Measurements from ENCODE around the gene SPEM3.
A peak's percentile ranks its signal among the peaks of the same experiment; 100 is the strongest.

SPEM3 gene

GRCh38 chr17:7445619-7445968 is 16.9 kb downstream of the SPEM3 start:
- H2AFZ ChIP-seq (ENCODE audit: low read depth, low read length, severe bottlenecking), result no peak overlapping the region

GRCh38 chr17:7448461-7448860 is 19.8 kb downstream of the SPEM3 start:
- H3K79me2 ChIP-seq (ENCODE audit: insufficient read depth, low read length), result no peaks in the 10 kb centered on the region
- no peak overlapping the region for H2AFZ ChIP-seq (ENCODE audit: low read depth, low read length, severe bottlenecking)
- no peak overlapping the region for H3K4me3 ChIP-seq (ENCODE audit: insufficient read depth, low read length, poor library complexity, severe bottlenecking)
- H3K27ac ChIP-seq (ENCODE audit: low read depth, low read length), result no peak overlapping the region
- H3K9me3 ChIP-seq (ENCODE audit: insufficient read depth, low read length), result no peaks in the 10 kb centered on the region
- no peaks in the 10 kb centered on the region for H4K20me1 ChIP-seq (ENCODE audit: low read depth, low read length)
- no peak for TF ChIP-seq CTCF (IDR thresholded peaks at IDR 0.05; ENCODE audit: insufficient read depth, low read length, poor library complexity, severe bottlenecking)
- TF ChIP-seq EZH2phosphoT487 (conservative IDR thresholded peaks at IDR 0.05; ENCODE audit: low read length), result no peak
- no peaks in the 10 kb centered on the region for H3K9me2 ChIP-seq (replicated peaks; ENCODE audit: insufficient read depth, low read length)
- no peaks in the 10 kb centered on the region for H3K36me3 ChIP-seq (ENCODE audit: low read length)
- no peak overlapping the region for H3K9ac ChIP-seq (ENCODE audit: low read length)
- H3K4me2 ChIP-seq (ENCODE audit: low read depth, low read length, poor library complexity, severe bottlenecking), result no peak overlapping the region
- no peaks in the 10 kb centered on the region for H3F3A ChIP-seq (ENCODE audit: insufficient read depth)
- no peaks in the 10 kb centered on the region for H3K27me3 ChIP-seq (ENCODE audit: low read length)

More at GRCh38 chr17:7445619-7445968, 16.9 kb downstream of the SPEM3 start:
- no peaks in the 10 kb centered on the region for H3F3A ChIP-seq (ENCODE audit: insufficient read depth)
- TF ChIP-seq CTCF (IDR thresholded peaks at IDR 0.05; ENCODE audit: insufficient read depth, low read length, poor library complexity, severe bottlenecking), result no peak
- TF ChIP-seq EZH2phosphoT487 (conservative IDR thresholded peaks at IDR 0.05; ENCODE audit: low read length), result no peak
- H3K27me3 ChIP-seq (ENCODE audit: low read length), result no peaks in the 10 kb centered on the region
- H3K4me3 ChIP-seq (ENCODE audit: insufficient read depth, low read length, poor library complexity, severe bottlenecking), result peak overlapping the region; percentile 22
- H3K9me3 ChIP-seq (ENCODE audit: insufficient read depth, low read length), result no peaks in the 10 kb centered on the region
- H3K27ac ChIP-seq (ENCODE audit: low read depth, low read length), result no peak overlapping the region
- no peaks in the 10 kb centered on the region for H3K79me2 ChIP-seq (ENCODE audit: insufficient read depth, low read length)
- H3K4me2 ChIP-seq (ENCODE audit: low read depth, low read length, poor library complexity, severe bottlenecking), result peak overlapping the region; percentile 38
- H3K9me2 ChIP-seq (replicated peaks; ENCODE audit: insufficient read depth, low read length), result no peaks in the 10 kb centered on the region
- no peaks in the 10 kb centered on the region for H4K20me1 ChIP-seq (ENCODE audit: low read depth, low read length)
- H3K36me3 ChIP-seq (ENCODE audit: low read length), result no peaks in the 10 kb centered on the region
- peak overlapping the region; percentile 16; the same call in 1 of the 2 replicates for H3K9ac ChIP-seq (ENCODE audit: low read length)

- no peaks in the 10 kb centered on the region for H3K9me2 ChIP-seq (replicated peaks; ENCODE audit: insufficient read depth, low read length)
- H3K9me3 ChIP-seq (ENCODE audit: insufficient read depth, low read length), result no peaks in the 10 kb centered on the region
- H2AFZ ChIP-seq (ENCODE audit: low read depth, low read length, severe bottlenecking), result no peak overlapping the region
- H3K36me3 ChIP-seq (ENCODE audit: low read length), result no peaks in the 10 kb centered on the region
- no peak overlapping the region for H3K4me2 ChIP-seq (ENCODE audit: low read depth, low read length, poor library complexity, severe bottlenecking)
- no peaks in the 10 kb centered on the region for H4K20me1 ChIP-seq (ENCODE audit: low read depth, low read length)
- TF ChIP-seq CTCF (IDR thresholded peaks at IDR 0.05; ENCODE audit: insufficient read depth, low read length, poor library complexity, severe bottlenecking), result no peak
- H3K27me3 ChIP-seq (ENCODE audit: low read length), result no peaks in the 10 kb centered on the region
- no peak overlapping the region for H3K4me3 ChIP-seq (ENCODE audit: insufficient read depth, low read length, poor library complexity, severe bottlenecking)
- no peak overlapping the region for H3K9ac ChIP-seq (ENCODE audit: low read length)
- 0 out of 2 replicates have a peak, but pooled peaks cover 2% of the 10 kb centered on the region for H3F3A ChIP-seq (ENCODE audit: insufficient read depth)
- H3K27ac ChIP-seq (ENCODE audit: low read depth, low read length), result no peak overlapping the region
- no peaks in the 10 kb centered on the region for H3K79me2 ChIP-seq (ENCODE audit: insufficient read depth, low read length)
These were observed 31.4 kb downstream of the SPEM3 start for GRCh38 chr17:7459961-7460545.

Measured in SU-DHL-6 (cell line).